Stomach (tissue), 4 donors: ENCODE results near the gene RNASE9.

Experiments
- EP300 ChIP-seq: sonication (generic); formaldehyde crosslinking; IDR thresholded peaks from one replicate; pipeline ENCODE4 v1.6.1; 2017; ENCODE audit warnings: antibody characterized with exemption
- POLR2A ChIP-seq, 4 donors: fragments of 450-650 bp; IDR thresholded peaks; one replicate each; pipeline ENCODE4 v1.6.1; 2016; ENCODE audit warnings: antibody characterized with exemption in 4 of 4, control low read depth in 2 of 4, mild to moderate bottlenecking in 1 of 4, moderate library complexity in 1 of 4
- POLR2AphosphoS5 ChIP-seq, 3 donors: sonication (generic); formaldehyde crosslinking; IDR thresholded peaks; one replicate each; pipeline ENCODE4 v1.6.1; 2016; ENCODE audit warnings: antibody characterized with exemption in 3 of 3
- TF ChIP-seq, protein P1 (sequence below), 7 experiments: fragments of 450-650 bp in 4 of 7; fragments of 200-600 bp in 3 of 7; sonication (generic) in 3 of 7; IDR thresholded peaks; one replicate each; pipeline ENCODE4 v1.5.1; 2016 to 2019; ENCODE audit warnings: antibody characterized with exemption in 7 of 7, control low read depth in 2 of 7, mild to moderate bottlenecking in 1 of 7

DNA sequence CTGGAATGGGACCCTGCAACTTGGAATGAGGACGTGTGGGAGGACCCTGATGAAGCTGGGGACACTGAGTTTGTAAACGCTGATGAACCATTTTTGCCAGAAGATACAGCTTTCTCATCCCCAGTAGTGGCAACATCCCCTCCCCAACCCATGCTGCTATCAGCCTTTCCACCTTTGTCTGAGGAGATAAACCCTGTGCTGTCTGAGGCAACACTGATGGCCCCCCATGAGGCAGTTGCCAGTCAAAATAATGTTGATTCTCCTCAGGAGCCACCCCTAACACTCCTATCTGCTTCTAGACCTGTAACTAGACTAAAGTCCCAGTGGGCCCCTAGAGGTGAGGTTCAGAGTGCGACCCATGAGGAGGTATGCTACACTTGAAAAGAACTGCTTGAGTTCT lies 7.5 kb upstream of the RNASE9 start:
- TF ChIP-seq, protein P1, sequence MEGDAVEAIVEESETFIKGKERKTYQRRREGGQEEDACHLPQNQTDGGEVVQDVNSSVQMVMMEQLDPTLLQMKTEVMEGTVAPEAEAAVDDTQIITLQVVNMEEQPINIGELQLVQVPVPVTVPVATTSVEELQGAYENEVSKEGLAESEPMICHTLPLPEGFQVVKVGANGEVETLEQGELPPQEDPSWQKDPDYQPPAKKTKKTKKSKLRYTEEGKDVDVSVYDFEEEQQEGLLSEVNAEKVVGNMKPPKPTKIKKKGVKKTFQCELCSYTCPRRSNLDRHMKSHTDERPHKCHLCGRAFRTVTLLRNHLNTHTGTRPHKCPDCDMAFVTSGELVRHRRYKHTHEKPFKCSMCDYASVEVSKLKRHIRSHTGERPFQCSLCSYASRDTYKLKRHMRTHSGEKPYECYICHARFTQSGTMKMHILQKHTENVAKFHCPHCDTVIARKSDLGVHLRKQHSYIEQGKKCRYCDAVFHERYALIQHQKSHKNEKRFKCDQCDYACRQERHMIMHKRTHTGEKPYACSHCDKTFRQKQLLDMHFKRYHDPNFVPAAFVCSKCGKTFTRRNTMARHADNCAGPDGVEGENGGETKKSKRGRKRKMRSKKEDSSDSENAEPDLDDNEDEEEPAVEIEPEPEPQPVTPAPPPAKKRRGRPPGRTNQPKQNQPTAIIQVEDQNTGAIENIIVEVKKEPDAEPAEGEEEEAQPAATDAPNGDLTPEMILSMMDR (IDR thresholded peaks at IDR 0.05): no peak
- no peak for TF ChIP-seq POLR2A (IDR thresholded peaks at IDR 0.05)
- TF ChIP-seq POLR2AphosphoS5 (IDR thresholded peaks at IDR 0.05): no peak
- no peak for TF ChIP-seq EP300
